Common myeloid progenitor, CD34-positive (primary cell): ENCODE measurements around the gene SLC44A5. TPM values are rescaled to one million over a fixed set of nuclear protein-coding genes. Genes with fewer than 3 reads are reported as not detected.
"Not testable (repeated sequence)": the region's sequence is repeated elsewhere in the genome, so short reads cannot be mapped to it uniquely, and the experiment has no call there.

Source experiments
- CTCF ChIA-PET: fragments of 350-600 bp; sonication (Branson Sonifier 250); formaldehyde crosslinking; loops from one replicate; lab custom pipeline; 2021; ENCODE audit warnings: antibody characterized with exemption; lab: Charles Lee
- POLR2A ChIA-PET: fragments of 350-600 bp; sonication (Branson Sonifier 250); formaldehyde crosslinking; loops from one replicate; lab custom pipeline; 2021; ENCODE audit warnings: antibody characterized with exemption; lab: Charles Lee
- DNase-seq, 3 donors: peaks; one replicate each; pipeline versions ENCODE4 v3.0.0 to v3.0.0-alpha.2; 2013
- H3K27ac ChIP-seq, 2 experiments: 1 replicate in 1 of 2; 2 replicates in 1 of 2; pipeline ENCODE4 v1.7.0; 2013; ENCODE audit warnings: inconsistent platforms in 2 of 2, low read length in 2 of 2, mild to moderate bottlenecking in 2 of 2, low read depth in 1 of 2, moderate library complexity in 1 of 2; ENCODE audit not compliant: severe bottlenecking in 2 of 2, insufficient read depth in 1 of 2, poor library complexity in 1 of 2
- H3K27me3 ChIP-seq, 5 experiments: replicated peaks in 2 of 5; 1 replicate in 3 of 5; 2 replicates in 2 of 5; pipeline versions ENCODE4 v1.6.1 to v1.7.0; 2013; ENCODE audit warnings: low read length in 4 of 5, mild to moderate bottlenecking in 2 of 5, moderate library complexity in 2 of 5, inconsistent platforms in 1 of 5; ENCODE audit not compliant: insufficient read depth in 5 of 5, control insufficient read depth in 4 of 5
- H3K36me3 ChIP-seq, 4 experiments: 1 replicate in 2 of 4; 2 replicates in 2 of 4; pipeline versions ENCODE4 v1.6.1 to v1.7.0; 2013; ENCODE audit warnings: low read length in 3 of 4, control low read depth in 1 of 4, mild to moderate bottlenecking in 1 of 4; ENCODE audit not compliant: control insufficient read depth in 4 of 4, insufficient read depth in 4 of 4
- H3K4me1 ChIP-seq, 4 experiments: 1 replicate in 3 of 4; 2 replicates in 1 of 4; pipeline versions ENCODE4 v1.6.1 to v1.7.1; 2013; ENCODE audit warnings: low read length in 3 of 4, mild to moderate bottlenecking in 3 of 4, control low read depth in 1 of 4, inconsistent platforms in 1 of 4, moderate library complexity in 1 of 4; ENCODE audit not compliant: control insufficient read depth in 4 of 4, insufficient read depth in 4 of 4; ENCODE audit errors: control extremely low read depth in 1 of 4
- H3K4me3 ChIP-seq, 7 experiments: 1 replicate in 4 of 7; 2 replicates in 3 of 7; pipeline versions ENCODE4 v1.5.1 to v1.7.0; 2013; ENCODE audit warnings: mild to moderate bottlenecking in 7 of 7, low read length in 6 of 7, moderate library complexity in 6 of 7, inconsistent platforms in 2 of 7, low read depth in 2 of 7, control low read depth in 1 of 7; ENCODE audit not compliant: insufficient read depth in 4 of 7, control insufficient read depth in 1 of 7; ENCODE audit errors: extremely low read depth in 1 of 7
- H3K9me3 ChIP-seq, 5 experiments: 1 replicate in 4 of 5; 2 replicates in 1 of 5; pipeline versions ENCODE4 v1.6.1 to v1.7.1; 2013; ENCODE audit warnings: low read length in 4 of 5, mild to moderate bottlenecking in 2 of 5, inconsistent platforms in 1 of 5, low read depth in 1 of 5, moderate library complexity in 1 of 5; ENCODE audit not compliant: control insufficient read depth in 4 of 5, insufficient read depth in 2 of 5; ENCODE audit errors: control extremely low read depth in 1 of 5
- WGBS: methylation state at CpG from one replicate; pipeline ENCODE4 v1.1.5; 2013; ENCODE audit not compliant: insufficient coverage; 5-methylcytosine and 5-hydroxymethylcytosine counted together
- polyA plus RNA-seq: library from polyadenylated mRNA; unstranded; fragments of 120-200 nt; gene quantifications from one replicate; pipeline ENCODE4 v1.2.1, GENCODE V29; 2013

SLC44A5 gene
- polyA plus RNA-seq, result 3.9 TPM

DNA sequence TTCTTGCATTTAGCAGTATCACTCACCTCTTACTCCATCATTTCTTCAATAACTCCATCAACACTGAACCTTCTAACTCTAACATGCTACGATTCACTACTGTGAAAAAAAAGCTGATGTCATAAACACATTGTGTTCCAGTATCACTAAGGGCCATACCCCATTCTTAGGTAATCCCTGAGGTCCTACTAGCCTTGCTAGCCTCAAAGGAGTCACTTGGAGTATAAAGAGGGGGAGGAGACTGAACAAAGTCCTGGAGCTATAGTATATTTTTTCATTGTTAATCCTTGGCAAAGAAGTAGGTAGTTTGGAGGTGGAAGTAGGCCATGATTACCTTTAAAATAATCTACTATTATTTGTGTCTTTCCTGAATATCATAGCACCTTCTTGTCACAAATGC, at the start of gene SLC44A5:
TSS of gene SLC44A5 (minus strand) at position 101 of the 400 bp plus-strand sequence. CDS start 69,667 bp downstream, outside the sequence.
- H3K9me3 ChIP-seq, result no peaks in the 10 kb centered on the region
- H3K27ac ChIP-seq, result no peak within 1 kb of the TSS
- H3K4me1 ChIP-seq, result peaks cover 0 to 16% (median 13%) of the 10 kb centered on the region in 4 experiments
- no peak within 1 kb of the TSS for H3K4me3 ChIP-seq
- no peaks in the 10 kb centered on the region for H3K36me3 ChIP-seq
- POLR2A ChIA-PET, result no interaction called here
- no CpG with 5 or more reads among the region's 1 CpG for WGBS
- CTCF ChIA-PET, result no interaction called here
- H3K27me3 ChIP-seq, result peaks cover 3 to 44% (median 18%) of the 10 kb centered on the region in 5 experiments
- DNase-seq, result no peak

DNA sequence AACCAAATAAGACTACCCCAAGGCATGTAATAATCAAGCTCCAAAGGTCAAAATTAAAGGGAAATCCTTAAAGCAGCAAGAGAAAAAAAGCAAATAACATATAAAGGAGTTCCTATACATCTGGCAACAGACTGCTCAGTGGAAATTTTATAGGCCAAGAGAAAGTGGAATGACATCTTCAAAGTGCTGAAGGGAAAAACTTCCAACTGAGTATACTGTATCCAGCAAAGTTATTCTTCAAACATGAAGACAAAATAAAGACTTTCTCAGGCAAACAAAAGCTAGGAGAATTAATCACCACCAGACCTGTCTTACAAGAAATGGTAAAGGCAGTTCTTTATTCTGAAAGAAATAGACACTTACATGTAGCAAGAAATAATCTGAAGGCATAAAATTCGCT, 45.0 kb upstream of the SLC44A5 start:
- no peaks in the 10 kb centered on the region for H3K36me3 ChIP-seq
- DNase-seq, result no peak
- no peak overlapping the region for H3K4me3 ChIP-seq
- H3K27me3 ChIP-seq, result no peaks in the 10 kb centered on the region
- ChIA-PET CTCF (no interaction called here), POLR2A (no interaction called here)
- H3K9me3 ChIP-seq, result peaks cover 0 to 11% (median 0%) of the 10 kb centered on the region in 5 experiments
- no CpG with 5 or more reads among the region's 1 CpG for WGBS
- H3K4me1 ChIP-seq, result no peaks in the 10 kb centered on the region
- no peak overlapping the region for H3K27ac ChIP-seq

DNA sequence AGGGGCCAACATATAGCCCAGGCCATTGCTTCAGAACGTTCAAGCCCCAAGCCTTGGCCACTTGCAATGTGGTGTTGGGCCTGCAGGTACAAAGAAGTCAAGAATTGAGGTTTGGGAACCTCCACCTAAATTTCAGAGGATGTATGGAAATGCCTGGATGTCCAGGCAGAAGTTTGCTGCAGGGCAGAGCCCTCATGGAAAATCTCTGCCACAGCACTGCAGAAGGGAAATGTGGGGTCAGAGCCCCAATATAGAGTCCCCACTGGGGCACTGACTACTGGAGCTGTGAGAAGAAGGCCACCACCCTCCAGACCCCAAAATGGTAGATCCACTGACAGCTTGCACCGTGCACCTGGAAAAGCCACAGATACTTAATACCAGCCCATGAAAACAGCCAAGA, 36.3 kb upstream of the SLC44A5 start:
- CTCF ChIA-PET, H3K4me1 ChIP-seq, H3K9me3 ChIP-seq, POLR2A ChIA-PET, H3K4me3 ChIP-seq, H3K36me3 ChIP-seq, H3K27ac ChIP-seq, H3K27me3 ChIP-seq, DNase-seq: not testable (repeated sequence)
- 100% methylated on average over 2 of the region's 2 CpGs for WGBS

- H3K36me3 ChIP-seq, CTCF ChIA-PET, DNase-seq, H3K4me1 ChIP-seq, H3K4me3 ChIP-seq, H3K27me3 ChIP-seq, H3K9me3 ChIP-seq, H3K27ac ChIP-seq, POLR2A ChIA-PET: not testable (repeated sequence)
- WGBS, result no CpG with 5 or more reads among the region's 4 CpGs
Measured at GRCh38 chr1:75645153-75645552, 34.2 kb upstream of the SLC44A5 start.

GRCh38 chr1:75643460-75643859, 32.5 kb upstream of the SLC44A5 start:
- 100% methylated on average over 1 of the region's 1 CpG for WGBS
- ChIA-PET POLR2A (no interaction called here), CTCF (no interaction called here)
- Histone ChIP-seq H3K36me3 (no peaks in the 10 kb centered on the region), H3K9me3 (peaks cover 0 to 9% (median 3%) of the 10 kb centered on the region in 5 experiments), H3K27ac (no peak overlapping the region), H3K4me3 (no peak overlapping the region), H3K27me3 (no peaks in the 10 kb centered on the region), H3K4me1 (no peaks in the 10 kb centered on the region)
- DNase-seq, result no peak

DNA sequence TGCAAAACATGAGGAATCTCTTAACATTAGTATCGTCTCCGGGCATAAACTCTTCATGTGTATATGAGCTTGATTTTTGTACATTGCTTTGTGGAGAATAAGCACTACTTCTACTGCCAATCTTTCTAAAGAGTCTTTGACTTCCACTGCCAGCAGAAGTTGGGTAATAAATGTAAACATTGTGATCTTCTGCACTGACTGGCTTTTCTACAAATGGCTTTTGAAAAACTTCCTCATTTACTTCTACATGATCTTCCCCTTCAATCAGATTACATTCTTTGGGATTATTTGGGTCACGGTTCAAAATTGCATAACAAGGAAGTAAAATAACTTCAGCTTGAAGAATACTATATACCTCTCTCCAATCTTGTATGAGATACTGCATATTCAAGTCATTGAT, 30.4 kb upstream of the SLC44A5 start:
- ChIA-PET POLR2A (no interaction called here), CTCF (no interaction called here)
- Histone ChIP-seq H3K9me3 (no peaks in the 10 kb centered on the region), H3K27ac (no peak overlapping the region), H3K36me3 (no peaks in the 10 kb centered on the region), H3K4me1 (no peaks in the 10 kb centered on the region), H3K27me3 (peaks cover 0 to 2% (median 0%) of the 10 kb centered on the region in 5 experiments), H3K4me3 (no peak overlapping the region)
- WGBS, result no CpG with 5 or more reads among the region's 3 CpGs
- DNase-seq, result no peak

DNA sequence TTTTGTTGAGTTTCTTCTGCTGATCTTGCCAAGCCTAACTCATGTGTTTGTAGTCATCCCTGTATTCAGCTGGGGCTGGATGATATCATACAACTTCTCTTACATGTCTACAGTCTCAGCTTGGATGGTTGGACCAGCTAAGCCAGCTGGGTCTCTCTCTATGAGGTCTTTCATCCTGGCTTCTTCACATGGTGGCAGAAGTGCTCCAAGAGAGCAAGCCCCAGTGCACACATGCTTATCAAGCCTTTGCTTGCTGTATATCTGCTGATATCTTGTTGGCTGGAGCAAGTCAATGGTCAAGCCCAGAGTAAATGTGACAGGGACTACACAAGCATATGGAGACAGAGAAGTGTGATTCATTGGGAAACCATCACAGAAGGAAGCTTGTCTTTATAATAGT, 29.2 kb upstream of the SLC44A5 start:
- Histone ChIP-seq H3K4me1 (no peaks in the 10 kb centered on the region), H3K4me3 (no peak overlapping the region), H3K27ac (no peak overlapping the region), H3K36me3 (no peaks in the 10 kb centered on the region), H3K9me3 (no peaks in the 10 kb centered on the region), H3K27me3 (peaks cover 0 to 2% (median 0%) of the 10 kb centered on the region in 5 experiments)
- POLR2A ChIA-PET, result no interaction called here
- CTCF ChIA-PET, result no interaction called here
- no peak for DNase-seq
